CD4-positive, alpha-beta T cell treated with Interleukin-1 beta for 1 hour (primary cell): ENCODE results near the gene GPR152.
A peak's percentile ranks its signal among the peaks of the same experiment; 100 is the strongest.
"Not testable (repeated sequence)": the region's sequence is repeated elsewhere in the genome, so short reads cannot be mapped to it uniquely, and the experiment has no call there.

Experiments used
- DNase-seq, 2 donors: peaks; one replicate each; pipeline ENCODE4 v3.0.0-alpha.2; 2020 to 2022

GPR152 gene

DNA sequence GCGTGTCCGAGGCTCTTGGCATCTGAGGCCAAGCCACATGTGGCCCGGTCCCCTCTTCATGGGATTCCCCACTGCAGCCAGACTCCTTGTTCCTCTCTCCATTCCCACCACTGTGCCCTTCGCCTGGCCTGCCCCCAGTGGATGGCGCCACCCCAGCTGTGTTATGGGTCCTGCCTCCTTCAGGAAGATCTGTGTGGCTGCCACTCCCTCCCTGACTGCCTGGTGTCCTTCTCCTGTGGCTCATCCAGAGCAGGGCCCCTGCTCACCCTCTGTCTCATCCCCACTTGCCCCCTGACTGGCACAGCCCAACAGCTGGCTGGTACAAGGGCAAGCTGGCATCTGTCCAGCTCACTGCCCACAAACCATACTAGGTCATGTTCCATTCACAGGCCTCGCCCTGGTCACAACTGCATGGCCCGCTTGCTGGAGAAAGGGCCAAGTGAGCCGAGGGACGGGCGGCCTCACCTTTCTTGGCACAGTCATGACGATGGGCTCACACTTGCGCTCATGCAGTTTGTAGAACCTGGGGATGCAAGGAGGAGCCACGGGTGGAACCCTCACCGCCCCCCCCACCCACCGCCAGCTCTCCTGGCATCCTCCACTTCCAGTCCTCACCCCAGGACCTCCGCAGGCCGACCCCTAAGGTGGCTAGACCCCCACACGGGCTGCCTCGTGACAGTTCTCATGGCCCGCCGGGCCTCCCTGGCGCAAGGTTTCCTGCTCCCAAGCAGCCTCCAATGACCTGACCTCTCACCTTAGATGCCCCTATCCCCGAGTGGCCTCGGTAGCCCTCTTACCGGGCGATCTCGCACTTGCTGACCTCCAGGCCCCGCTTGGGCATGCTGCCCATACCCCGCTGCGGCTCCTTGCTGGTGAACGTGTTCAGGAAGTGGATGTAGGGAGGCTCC is 13.0 kb downstream of the GPR152 start:
- DNase-seq: peak in 1 of 2 donors; percentile 37

GRCh38 chr11:67438158-67438902 is 14.2 kb downstream of the GPR152 start:
- peak; percentile 69 to 77 for DNase-seq

DNA sequence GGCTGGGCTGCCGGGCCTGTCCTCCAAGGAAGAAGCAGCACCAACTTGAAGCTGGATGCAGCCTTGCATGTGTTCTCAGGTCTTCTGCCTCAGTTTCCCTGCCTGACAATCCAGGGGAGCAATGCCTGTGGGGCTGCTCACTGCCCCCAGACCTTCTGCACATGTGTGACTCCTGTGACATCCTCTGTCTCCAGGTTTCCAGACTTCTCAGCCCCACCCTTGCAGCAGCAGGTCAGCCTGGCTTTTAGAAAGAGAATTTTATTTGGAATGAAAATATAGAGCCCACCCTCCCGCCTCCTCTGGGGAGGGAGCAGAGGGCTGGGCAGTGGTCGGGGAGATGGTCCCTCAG is 14.7 kb downstream of the GPR152 start:
- no peak for DNase-seq

GRCh38 chr11:67437082-67437808 is 15.3 kb downstream of the GPR152 start, which contains the start of gene PTPRCAP:
TSS of gene PTPRCAP (minus strand) at chr11:67437682. CDS start at chr11:67437619, 63 bp downstream.
- DNase-seq: peak; percentile 73 to 75

DNA sequence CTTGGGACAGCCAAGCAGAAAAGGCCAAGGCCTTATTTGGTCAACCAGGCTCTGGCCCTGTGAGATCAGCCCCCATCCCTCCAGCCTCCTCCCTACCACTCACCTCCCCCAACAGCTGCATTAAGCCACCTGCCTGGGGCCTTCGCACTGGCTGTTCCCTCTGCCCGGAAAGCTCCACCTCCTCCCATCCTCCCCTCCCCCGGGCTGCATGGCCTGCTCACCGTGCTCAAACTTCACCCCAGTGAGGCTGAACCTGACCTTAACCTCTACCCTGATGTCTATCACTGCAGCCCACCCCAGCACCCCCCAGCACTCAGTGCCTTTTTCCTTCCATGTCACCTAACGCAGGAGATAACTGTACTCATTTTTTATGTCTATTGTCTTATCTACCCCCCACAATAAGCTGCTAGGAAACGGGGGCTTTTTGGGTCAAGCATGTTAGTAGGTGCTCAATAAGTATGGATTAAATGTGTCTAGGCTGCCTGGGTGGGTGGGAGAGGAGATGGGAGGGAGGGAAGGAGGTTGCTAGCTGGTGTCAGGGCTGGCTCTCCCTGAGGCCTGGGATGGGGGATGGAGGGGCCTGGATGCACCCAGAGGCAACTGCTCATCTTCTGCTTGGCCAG is 16.0 kb downstream of the GPR152 start:
- peak; percentile 59 to 61 for DNase-seq

DNA sequence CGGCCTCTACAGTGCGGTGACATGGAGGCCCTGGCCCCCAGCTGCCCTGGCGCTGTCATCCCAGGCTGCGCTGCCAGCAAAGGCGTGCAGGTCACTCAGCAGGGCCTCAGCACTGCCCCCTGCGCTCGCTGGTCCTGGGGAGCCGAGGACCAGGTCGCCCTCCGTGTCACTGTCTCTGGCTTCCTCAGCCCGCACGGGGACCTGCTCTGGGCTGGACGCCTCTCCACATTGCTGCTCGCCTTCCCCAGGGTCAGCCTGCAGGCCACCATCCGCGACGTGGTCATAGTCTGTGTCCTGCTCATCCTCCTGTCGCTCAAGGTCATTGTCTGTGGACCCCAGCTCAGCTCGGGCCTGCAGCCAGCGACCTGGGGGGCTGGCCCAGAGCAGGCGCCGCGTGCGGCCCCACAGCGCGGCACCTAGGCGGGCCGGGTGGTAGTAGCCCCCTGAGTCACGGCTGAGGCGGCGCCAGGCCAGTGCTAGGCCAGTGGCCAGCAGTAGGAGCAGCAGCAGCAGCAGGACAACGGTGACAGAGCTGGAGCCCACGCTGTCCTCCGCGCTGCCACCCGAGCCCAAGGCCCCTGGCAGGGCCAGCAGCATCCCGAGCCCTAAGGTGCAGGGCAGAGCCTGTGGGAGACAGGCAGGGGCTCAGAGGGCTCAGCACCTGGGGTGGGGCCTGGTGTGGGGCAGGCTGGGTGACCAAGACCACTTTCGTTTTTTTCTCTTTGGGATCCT is 16.6 kb downstream of the GPR152 start:
- no peak for DNase-seq

DNA sequence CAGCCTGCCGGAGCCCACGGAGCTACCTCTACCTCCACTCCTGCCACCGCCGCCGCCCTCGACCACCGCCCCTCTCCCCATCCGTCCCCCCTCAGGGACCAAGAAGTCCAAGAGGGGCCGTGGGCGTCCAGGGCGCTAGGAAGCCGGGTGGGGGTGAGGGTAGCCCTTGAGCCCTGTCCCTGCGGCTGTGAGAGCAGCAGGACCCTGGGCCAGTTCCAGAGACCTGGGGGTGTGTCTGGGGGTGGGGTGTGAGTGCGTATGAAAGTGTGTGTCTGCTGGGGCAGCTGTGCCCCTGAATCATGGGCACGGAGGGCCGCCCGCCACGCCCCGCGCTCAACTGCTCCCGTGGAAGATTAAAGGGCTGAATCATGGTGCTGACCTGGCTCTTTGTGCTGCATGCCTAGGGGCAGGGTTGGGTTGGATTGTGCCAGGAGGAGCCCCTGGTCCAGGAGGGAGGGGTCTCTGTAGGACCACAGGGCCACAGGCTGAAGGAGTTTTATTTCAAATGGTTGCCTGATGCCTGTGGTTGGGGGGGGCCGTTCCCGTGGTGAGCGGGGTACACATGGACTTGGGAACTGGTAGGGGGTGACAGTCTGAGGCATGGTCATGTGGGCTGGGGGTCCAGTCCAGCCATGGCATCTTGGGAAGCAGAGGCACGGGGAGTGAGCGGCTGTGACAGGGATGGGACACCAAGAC is 17.4 kb downstream of the GPR152 start:
- DNase-seq: no peak

GRCh38 chr11:67434395-67434881 is 18.1 kb downstream of the GPR152 start:
- peak in 1 of 2 donors; percentile 14 for DNase-seq

DNA sequence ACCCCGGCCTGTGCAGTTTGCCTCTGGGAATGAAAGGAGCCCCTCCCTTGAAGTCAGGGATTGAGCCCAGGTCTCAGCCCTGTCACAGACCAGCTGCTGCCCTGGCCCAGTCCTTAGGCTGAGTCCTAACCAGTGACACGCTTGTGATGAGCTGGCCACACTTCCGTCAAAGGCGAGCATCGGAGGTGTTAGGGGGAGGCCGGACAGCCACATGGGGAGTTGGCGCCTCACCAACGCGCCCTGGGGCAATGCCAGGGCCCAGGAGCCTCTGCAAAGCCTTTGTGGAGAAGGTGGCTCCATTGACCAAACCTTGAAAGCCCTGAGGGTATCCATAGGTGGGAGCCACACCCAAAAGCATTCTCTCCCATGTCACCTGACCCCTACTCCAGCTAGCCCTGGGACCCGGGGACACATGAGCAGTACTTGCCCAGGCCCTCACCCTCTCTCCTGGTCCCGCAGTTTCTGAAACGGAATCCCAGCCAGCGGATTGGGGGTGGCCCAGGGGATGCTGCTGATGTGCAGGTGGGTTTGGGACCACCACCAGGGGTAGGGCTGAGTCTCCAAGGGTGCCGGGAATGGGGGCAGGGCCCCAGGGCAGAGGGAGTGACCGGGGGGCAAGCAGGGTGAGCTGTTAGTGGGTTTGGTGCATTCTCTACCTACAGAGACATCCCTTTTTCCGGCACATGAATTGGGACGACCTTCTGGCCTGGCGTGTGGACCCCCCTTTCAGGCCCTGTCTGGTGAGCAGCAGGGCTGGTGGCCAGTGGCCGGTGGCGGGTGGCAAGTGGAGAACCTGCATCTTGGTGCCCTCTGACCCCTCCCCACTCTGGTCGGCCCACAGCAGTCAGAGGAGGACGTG is 18.8 kb downstream of the GPR152 start:
- peak in 1 of 2 donors; percentile 39 for DNase-seq

DNA sequence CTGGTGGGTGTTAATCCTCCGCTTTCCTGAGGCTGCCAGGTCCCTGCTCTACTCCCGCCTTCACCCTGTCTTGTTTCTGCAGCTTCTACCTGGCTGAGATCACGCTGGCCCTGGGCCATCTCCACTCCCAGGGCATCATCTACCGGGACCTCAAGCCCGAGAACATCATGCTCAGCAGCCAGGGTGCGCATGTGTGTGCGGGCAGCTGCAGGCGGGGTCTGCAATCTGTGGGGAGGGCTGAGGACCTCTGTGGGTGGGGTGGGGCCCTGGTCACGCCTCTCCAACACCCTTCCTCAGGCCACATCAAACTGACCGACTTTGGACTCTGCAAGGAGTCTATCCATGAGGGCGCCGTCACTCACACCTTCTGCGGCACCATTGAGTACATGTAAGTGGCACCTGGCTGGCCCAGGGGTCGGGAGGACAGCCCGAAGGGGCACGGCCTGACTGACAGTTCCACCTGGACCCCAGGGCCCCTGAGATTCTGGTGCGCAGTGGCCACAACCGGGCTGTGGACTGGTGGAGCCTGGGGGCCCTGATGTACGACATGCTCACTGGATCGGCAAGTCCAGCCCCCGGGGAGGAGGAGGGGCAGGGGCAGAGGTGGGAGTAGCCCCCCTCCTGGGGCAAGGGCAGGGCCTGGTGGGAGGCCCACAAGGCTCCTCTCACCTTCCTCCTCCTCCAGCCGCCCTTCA is 19.7 kb downstream of the GPR152 start:
- DNase-seq: no peak

- DNase-seq: no peak
Measured at GRCh38 chr11:67431346-67432249, 20.9 kb downstream of the GPR152 start.

- no peak for DNase-seq
Measured at GRCh38 chr11:67429722-67430121, 22.8 kb downstream of the GPR152 start.

DNA sequence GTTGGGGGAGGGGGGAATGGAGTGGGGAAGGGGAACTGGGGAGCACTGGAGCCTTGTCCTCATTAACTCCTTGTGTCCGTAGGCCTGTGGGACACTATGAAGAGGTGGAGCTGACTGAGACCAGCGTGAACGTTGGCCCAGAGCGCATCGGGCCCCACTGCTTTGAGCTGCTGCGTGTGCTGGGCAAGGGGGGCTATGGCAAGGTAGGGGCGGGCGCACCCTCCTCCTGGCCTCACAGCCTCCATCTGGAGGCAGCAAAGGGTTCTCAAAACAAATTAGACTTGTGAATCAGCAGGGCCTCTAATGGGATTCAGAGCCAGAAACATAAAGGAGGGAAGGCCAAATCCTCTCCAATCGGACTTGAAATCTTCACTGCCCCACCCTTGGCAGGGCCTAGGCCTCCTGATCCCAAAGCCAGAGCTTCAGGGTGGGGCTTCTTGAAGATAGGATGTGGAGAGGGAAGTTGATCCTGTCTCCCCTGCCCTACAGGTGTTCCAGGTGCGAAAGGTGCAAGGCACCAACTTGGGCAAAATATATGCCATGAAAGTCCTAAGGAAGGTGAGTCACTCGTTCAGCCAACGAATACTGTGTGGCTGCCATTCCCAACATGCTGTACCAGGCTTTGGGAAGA is 23.4 kb downstream of the GPR152 start:
- no peak for DNase-seq

DNA sequence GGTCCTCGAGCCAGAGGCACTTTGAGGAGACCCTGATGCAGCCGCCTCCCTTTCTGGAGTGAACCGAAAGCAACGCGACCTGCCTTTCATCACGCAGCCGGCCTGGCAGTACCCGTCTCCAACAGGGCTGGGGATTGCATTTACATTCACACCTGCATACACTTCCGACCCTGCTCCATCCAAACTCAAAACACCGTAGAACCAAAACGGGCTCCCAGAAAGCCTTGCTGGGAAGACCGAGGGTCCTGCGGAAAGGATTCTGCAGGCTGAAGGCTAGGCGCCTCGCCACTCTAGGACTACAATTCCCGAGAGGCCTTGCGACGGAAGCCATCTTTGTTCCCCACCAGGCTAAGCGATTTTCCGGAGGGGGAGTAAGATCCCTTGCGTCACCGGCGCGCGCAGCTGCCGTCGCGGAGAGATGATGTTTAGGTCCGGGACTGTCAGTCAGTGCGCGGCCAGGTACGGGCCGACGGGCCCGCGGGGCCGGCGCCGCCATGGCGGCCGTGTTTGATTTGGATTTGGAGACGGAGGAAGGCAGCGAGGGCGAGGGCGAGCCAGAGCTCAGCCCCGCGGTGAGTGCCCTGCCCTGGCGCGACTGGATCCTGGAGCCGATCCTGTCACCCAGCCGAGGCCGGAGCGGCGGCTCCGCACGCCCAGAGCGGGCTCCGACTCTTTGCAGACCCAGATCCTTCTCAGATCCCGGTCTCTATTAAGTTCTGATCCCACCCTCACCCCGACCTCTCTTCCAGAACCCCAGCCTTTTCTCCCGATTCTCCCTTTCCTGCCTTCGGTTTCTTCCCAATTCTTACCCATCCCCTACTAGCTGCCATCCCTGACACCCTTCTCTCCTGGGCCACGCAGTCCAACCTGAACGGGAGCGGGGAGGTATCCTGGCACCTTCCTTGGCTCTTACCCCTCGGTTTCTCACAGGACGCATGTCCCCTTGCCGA is 24.2 kb downstream of the GPR152 start, which contains the start of gene RPS6KB2:
Gene RPS6KB2, plus strand, starts transcription at position 443 of the 950 bp plus-strand sequence. Its CDS starts 52 bp downstream, at position 495.
- DNase-seq: peak; percentile 97 to 98

DNA sequence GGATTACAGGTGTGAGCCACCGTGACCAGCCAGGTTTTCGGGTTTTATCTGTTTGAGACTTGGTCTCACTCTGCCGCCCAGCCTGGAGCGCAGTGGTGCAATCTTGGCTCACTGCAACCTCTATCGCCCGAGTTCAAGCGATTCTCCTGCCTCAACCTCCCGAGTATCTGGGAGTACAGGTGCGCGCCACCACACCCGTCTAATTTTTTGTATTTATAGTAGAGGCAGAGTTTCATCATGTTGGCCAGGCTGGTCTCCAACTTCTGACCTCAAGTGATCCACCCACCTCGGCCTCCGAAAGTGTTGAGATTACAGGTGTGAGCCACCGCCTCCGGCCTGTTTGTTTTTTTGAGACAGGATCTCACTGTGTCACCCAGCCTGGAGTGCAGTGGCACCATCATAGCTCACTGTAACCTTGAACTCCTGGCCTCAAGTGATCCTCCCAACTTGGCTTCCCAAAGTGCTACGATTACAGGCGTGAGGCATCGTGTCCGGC is 25.1 kb downstream of the GPR152 start:
- DNase-seq: not testable (repeated sequence)

DNA sequence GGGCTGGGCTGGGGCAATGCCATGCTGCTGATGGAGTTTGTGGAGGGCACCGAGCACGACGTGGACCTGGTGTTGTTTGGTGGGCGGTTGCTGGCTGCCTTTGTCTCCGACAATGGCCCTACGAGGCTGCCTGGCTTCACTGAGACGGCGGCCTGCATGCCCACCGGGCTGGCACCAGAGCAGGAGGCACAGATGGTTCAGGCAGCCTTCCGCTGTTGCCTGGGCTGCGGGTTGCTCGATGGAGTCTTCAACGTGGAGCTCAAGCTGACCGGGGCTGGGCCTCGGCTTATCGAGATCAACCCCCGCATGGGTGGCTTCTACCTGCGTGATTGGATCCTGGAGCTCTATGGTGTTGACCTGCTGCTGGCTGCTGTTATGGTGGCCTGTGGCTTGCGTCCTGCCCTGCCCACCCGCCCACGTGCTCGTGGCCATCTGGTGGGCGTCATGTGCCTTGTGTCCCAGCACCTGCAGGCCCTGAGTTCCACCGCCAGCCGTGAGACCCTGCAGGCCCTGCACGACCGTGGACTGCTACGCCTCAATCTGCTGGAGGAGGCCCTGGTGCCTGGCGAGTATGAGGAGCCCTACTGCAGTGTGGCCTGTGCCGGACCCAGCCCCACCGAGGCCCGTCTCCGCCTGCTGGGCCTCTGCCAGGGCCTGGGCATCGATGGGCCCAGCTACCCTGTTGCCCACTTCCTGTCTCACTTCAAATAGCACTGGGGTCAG is 28.5 kb downstream of the GPR152 start:
- no peak for DNase-seq
